ENCODE data around the gene TGM3.

Gene TGM3

DNA sequence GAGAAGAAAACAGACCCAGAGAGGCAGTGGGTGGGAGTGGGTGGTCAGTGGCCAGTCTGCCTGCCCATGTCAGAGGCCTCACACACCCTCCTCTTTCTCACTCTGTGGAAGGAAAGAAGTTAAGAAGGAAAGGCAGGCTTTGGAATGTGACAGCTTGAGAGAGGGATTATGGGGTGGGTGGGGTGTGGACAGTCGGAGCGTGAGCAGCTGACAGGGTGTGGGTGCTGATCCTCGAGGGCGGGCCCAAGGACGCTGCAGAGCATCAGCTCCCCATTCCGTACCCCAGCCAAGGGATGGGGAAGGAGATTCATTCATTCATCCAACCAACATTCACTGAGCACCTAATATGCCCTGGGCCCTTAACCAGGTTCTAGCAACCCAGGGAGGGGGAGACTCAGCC, 89.7 kb downstream of the TGM3 start:
- no peak for DNase-seq

DNA sequence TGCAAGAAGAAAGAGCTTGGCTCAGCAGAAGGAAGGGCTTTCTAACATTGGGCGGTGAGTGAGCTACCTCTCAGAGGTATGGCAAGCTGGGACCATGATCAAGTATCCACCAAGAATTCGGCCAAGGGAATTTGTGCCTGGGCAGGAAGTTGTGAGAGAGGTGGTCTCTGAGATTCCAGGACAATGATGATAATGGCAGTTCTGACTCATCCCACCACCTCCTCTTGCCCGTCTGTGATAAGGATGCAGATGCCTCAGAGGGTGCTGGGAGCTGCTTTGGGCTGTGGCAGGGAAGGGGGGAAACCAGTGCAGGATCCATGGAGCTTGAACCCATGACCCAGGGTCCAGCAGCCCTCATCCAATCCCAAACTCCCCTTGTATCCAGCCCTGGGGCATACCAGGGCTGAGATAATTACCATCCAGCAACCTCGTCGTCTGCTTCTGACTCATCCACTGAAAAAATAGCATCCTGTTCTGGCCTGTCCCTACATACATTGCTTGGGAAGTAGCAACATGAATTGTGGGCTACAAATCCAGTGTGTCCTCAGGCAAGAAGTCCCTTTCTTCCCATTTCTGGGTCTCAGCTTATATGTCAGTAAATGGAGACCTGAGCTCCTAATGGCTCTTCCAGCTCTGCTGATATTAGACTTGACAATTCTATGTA, 90.8 kb downstream of the TGM3 start:
- no peak for DNase-seq

DNA sequence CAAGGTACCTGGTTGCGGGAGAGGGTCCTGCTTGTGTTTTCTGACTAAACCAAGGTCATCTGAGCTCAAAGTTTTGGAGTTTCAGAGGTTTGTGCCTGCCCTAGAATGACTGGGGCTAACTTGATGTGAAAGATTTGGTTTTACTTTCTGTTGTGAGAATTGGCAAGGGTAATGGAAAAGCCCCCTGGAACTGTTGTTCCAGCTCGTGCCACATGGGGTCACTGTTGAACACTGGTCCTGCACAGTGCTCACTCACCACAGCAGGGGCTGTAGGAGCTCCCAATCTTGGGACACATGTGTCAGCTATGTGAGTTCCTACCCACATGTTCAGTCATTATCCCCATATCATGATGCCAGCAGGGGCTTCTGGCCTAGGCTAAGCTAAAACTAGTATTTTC, 91.4 kb downstream of the TGM3 start:
- peak; percentile 36 for DNase-seq

DNA sequence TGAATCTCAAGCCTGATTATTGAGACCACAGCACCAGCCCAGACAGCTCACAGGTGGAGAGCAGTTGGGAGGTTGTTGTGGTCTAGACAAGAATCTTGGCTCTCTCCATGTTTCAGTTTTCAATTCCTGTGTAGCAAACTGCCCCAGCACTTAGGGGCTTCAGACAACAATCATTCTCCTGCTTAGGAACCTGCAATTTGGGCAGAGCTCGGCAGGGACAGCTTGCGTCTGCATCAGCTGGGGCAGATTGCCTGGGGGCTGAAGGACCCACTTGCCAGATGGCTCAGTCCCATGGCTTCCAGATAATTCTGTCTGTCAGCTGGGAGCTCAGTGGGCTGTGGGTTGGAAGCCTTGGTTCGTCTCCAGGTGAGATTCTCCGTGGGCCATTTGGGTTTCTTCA, 91.8 kb downstream of the TGM3 start:
- DNase-seq: no peak

All from CD4-positive, alpha-beta T cell treated with Interleukin-21 for 1 hour (primary cell).